DND-41 (cell line): Measurements from ENCODE around the gene DUSP15.

Source experiments
- EZH2 ChIP-seq: IDR thresholded peaks from 3 replicates; pipeline ENCODE4 v1.6.1; 2012; ENCODE audit warnings: borderline replicate concordance, low read depth, mild to moderate bottlenecking, moderate library complexity, low read length, inconsistent platforms; ENCODE audit not compliant: severe bottlenecking
- TF ChIP-seq, protein P1 (sequence below): IDR thresholded peaks from 2 replicates; pipeline ENCODE4 v1.5.1; 2012; ENCODE audit warnings: borderline replicate concordance, low read length, moderate library complexity, mild to moderate bottlenecking; ENCODE audit not compliant: poor library complexity, severe bottlenecking; ENCODE audit errors: extremely low read depth

DNA sequence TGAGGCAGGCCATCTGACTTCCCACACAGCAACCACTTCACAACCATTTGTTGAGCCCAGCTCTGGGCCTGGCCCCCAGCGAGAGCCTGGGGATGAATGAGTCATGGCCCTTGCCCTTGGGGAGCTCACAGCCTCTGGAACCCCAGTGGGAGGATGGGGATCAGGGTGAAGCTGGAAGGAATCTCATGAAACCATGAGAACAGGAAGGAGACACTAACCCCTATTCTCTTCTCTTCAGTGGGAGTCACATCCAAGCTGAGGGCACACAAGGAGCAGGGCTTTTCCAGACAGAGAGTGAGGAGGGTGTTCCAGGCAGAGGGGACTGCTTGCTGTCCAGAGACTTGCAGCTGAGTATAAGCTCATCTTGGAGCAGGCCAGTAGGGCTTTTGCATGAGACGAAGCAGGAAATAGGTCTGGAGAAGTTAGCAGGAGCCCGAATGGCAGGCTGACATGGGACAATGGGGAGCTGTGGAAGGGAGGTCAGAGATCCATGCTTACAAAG, 32.4 kb downstream of the DUSP15 start:
- TF ChIP-seq, protein P1, sequence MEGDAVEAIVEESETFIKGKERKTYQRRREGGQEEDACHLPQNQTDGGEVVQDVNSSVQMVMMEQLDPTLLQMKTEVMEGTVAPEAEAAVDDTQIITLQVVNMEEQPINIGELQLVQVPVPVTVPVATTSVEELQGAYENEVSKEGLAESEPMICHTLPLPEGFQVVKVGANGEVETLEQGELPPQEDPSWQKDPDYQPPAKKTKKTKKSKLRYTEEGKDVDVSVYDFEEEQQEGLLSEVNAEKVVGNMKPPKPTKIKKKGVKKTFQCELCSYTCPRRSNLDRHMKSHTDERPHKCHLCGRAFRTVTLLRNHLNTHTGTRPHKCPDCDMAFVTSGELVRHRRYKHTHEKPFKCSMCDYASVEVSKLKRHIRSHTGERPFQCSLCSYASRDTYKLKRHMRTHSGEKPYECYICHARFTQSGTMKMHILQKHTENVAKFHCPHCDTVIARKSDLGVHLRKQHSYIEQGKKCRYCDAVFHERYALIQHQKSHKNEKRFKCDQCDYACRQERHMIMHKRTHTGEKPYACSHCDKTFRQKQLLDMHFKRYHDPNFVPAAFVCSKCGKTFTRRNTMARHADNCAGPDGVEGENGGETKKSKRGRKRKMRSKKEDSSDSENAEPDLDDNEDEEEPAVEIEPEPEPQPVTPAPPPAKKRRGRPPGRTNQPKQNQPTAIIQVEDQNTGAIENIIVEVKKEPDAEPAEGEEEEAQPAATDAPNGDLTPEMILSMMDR, result no peak
- no peak for TF ChIP-seq EZH2
